Fibroblast of skin of right biceps (primary cell): ENCODE results near the gene VPS41.

Experiments
- DNase-seq: peaks from one replicate; pipeline ENCODE4 v3.0.0-alpha.2; 2013

Gene VPS41

GRCh38 chr7:38727184-38727940, 181.6 kb downstream of the VPS41 start:
- DNase-seq: no peak

GRCh38 chr7:38723327-38723726, 185.7 kb downstream of the VPS41 start:
- no peak for DNase-seq

GRCh38 chr7:38716397-38716796, 192.6 kb downstream of the VPS41 start:
- DNase-seq: no peak

GRCh38 chr7:38709123-38709522, 199.9 kb downstream of the VPS41 start:
- no peak for DNase-seq

- DNase-seq: peak; percentile 16
These were observed 204.2 kb downstream of the VPS41 start for GRCh38 chr7:38704751-38705150.

GRCh38 chr7:38704041-38704547, 204.9 kb downstream of the VPS41 start:
- DNase-seq: no peak

- no peak for DNase-seq
These were observed 205.9 kb downstream of the VPS41 start for GRCh38 chr7:38703093-38703492.

- no peak for DNase-seq
These were observed 206.9 kb downstream of the VPS41 start for GRCh38 chr7:38702002-38702535.

- DNase-seq: no peak
These were observed 208.9 kb downstream of the VPS41 start for GRCh38 chr7:38700116-38700515.

GRCh38 chr7:38699471-38699870, 209.5 kb downstream of the VPS41 start:
- peak; percentile 72 for DNase-seq

GRCh38 chr7:38694326-38694725, 214.7 kb downstream of the VPS41 start:
- no peak for DNase-seq

GRCh38 chr7:38686888-38687287, 222.1 kb downstream of the VPS41 start:
- DNase-seq: no peak

- no peak for DNase-seq
These were observed 223.1 kb downstream of the VPS41 start for GRCh38 chr7:38685851-38686250.

GRCh38 chr7:38682606-38683005, 226.4 kb downstream of the VPS41 start:
- no peak for DNase-seq

- DNase-seq: peak; percentile 26
These were observed 227.1 kb downstream of the VPS41 start for GRCh38 chr7:38681882-38682281.

- DNase-seq: no peak
These were observed 229.6 kb downstream of the VPS41 start for GRCh38 chr7:38679419-38679818.

- DNase-seq: no peak
These were observed 230.3 kb downstream of the VPS41 start for GRCh38 chr7:38678698-38679054.

GRCh38 chr7:38677981-38678697, 230.9 kb downstream of the VPS41 start:
- no peak for DNase-seq

- no peak for DNase-seq
These were observed 233.4 kb downstream of the VPS41 start for GRCh38 chr7:38675494-38676106.

- DNase-seq: no peak
These were observed 234.5 kb downstream of the VPS41 start for GRCh38 chr7:38674513-38674912.

- DNase-seq: peak; percentile 77
These were observed 235.2 kb downstream of the VPS41 start for GRCh38 chr7:38673795-38674194.
